Panc1 (cell line): Measurements from ENCODE around the gene UROC1.

ENCODE experiments used
- POLR2AphosphoS5 ChIP-seq: IDR thresholded peaks from 2 replicates; pipeline ENCODE4 v1.6.1; 2012; ENCODE audit warnings: mild to moderate bottlenecking, low read depth, low read length, moderate library complexity
- TF ChIP-seq, protein P1 (sequence below): fragments of 450-650 bp; IDR thresholded peaks from 2 replicates; pipeline ENCODE4 v1.5.1; 2017; ENCODE audit warnings: mild to moderate bottlenecking
- TF ChIP-seq, protein P2 (sequence below), 2 experiments: IDR thresholded peaks; 2 replicates each; pipeline ENCODE4 v1.6.1; 2011 to 2012; ENCODE audit warnings: low read depth in 2 of 2, control low read depth in 1 of 2, low read length in 1 of 2, mild to moderate bottlenecking in 1 of 2, moderate library complexity in 1 of 2; ENCODE audit not compliant: insufficient read depth in 1 of 2

- TF ChIP-seq, protein P1, sequence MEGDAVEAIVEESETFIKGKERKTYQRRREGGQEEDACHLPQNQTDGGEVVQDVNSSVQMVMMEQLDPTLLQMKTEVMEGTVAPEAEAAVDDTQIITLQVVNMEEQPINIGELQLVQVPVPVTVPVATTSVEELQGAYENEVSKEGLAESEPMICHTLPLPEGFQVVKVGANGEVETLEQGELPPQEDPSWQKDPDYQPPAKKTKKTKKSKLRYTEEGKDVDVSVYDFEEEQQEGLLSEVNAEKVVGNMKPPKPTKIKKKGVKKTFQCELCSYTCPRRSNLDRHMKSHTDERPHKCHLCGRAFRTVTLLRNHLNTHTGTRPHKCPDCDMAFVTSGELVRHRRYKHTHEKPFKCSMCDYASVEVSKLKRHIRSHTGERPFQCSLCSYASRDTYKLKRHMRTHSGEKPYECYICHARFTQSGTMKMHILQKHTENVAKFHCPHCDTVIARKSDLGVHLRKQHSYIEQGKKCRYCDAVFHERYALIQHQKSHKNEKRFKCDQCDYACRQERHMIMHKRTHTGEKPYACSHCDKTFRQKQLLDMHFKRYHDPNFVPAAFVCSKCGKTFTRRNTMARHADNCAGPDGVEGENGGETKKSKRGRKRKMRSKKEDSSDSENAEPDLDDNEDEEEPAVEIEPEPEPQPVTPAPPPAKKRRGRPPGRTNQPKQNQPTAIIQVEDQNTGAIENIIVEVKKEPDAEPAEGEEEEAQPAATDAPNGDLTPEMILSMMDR, result no peak
- TF ChIP-seq, protein P2, sequence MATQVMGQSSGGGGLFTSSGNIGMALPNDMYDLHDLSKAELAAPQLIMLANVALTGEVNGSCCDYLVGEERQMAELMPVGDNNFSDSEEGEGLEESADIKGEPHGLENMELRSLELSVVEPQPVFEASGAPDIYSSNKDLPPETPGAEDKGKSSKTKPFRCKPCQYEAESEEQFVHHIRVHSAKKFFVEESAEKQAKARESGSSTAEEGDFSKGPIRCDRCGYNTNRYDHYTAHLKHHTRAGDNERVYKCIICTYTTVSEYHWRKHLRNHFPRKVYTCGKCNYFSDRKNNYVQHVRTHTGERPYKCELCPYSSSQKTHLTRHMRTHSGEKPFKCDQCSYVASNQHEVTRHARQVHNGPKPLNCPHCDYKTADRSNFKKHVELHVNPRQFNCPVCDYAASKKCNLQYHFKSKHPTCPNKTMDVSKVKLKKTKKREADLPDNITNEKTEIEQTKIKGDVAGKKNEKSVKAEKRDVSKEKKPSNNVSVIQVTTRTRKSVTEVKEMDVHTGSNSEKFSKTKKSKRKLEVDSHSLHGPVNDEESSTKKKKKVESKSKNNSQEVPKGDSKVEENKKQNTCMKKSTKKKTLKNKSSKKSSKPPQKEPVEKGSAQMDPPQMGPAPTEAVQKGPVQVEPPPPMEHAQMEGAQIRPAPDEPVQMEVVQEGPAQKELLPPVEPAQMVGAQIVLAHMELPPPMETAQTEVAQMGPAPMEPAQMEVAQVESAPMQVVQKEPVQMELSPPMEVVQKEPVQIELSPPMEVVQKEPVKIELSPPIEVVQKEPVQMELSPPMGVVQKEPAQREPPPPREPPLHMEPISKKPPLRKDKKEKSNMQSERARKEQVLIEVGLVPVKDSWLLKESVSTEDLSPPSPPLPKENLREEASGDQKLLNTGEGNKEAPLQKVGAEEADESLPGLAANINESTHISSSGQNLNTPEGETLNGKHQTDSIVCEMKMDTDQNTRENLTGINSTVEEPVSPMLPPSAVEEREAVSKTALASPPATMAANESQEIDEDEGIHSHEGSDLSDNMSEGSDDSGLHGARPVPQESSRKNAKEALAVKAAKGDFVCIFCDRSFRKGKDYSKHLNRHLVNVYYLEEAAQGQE (IDR thresholded peaks at IDR 0.05; ENCODE audit: insufficient read depth in 1 of 2, low read depth in 2 of 2, low read length in 1 of 2), result no peak
- no peak for TF ChIP-seq POLR2AphosphoS5
Observed at GRCh38 chr3:126496894-126497850, 20.4 kb downstream of the UROC1 start.
